Neural cell (in vitro differentiated cells): ENCODE results near the gene TOP1. TPM values are rescaled to one million over a fixed set of nuclear protein-coding genes. Genes with fewer than 3 reads are reported as not detected.

Experiments
- H2AFZ ChIP-seq: fragments of 200-600, 300-800 bp; sonication (generic), shearing (Covaris generic); 2 replicates; pipeline ENCODE4 v1.6.0; 2014; ENCODE audit warnings: low read depth, mild to moderate bottlenecking, antibody characterized with exemption, low read length, moderate library complexity
- H3F3A ChIP-seq: fragments of 200-600 bp; shearing (Covaris generic); 2 replicates; pipeline ENCODE4 v1.6.1; 2016; ENCODE audit warnings: mild to moderate bottlenecking, moderate library complexity, mixed read lengths, antibody characterized with exemption, low read length; ENCODE audit not compliant: insufficient read depth, poor library complexity, severe bottlenecking
- H3K27ac ChIP-seq: fragments of 200-600, 300-800 bp; sonication (generic), shearing (Covaris generic); 2 replicates; pipeline ENCODE4 v1.5.1; 2014; ENCODE audit warnings: mild to moderate bottlenecking, low read length, moderate library complexity
- H3K27me3 ChIP-seq: fragments of 300-800, 200-600 bp; sonication (generic), shearing (Covaris generic); 2 replicates; pipeline ENCODE4 v1.6.0; 2014; ENCODE audit warnings: mild to moderate bottlenecking, low read depth, low read length, moderate library complexity; ENCODE audit not compliant: insufficient read depth
- H3K36me3 ChIP-seq: fragments of 300-800, 200-600 bp; sonication (generic), shearing (Covaris generic); 2 replicates; pipeline ENCODE4 v1.5.1; 2014; ENCODE audit warnings: mild to moderate bottlenecking, antibody characterized with exemption, low read length, moderate library complexity; ENCODE audit not compliant: insufficient read depth
- H3K4me2 ChIP-seq: fragments of 300-800, 200-600 bp; sonication (generic), shearing (Covaris generic); 2 replicates; pipeline ENCODE4 v1.6.0; 2014; ENCODE audit warnings: mild to moderate bottlenecking, low read length
- H3K4me3 ChIP-seq: fragments of 300-800, 200-600 bp; sonication (generic), shearing (Covaris generic); 2 replicates; pipeline ENCODE4 v1.5.1; 2014; ENCODE audit warnings: mild to moderate bottlenecking, low read length, moderate library complexity
- H3K79me2 ChIP-seq: fragments of 200-600 bp; shearing (Covaris generic); replicated peaks from 2 replicates; pipeline ENCODE4 v1.6.0; 2014; ENCODE audit warnings: mild to moderate bottlenecking, low read length, moderate library complexity; ENCODE audit not compliant: insufficient read depth
- H3K9ac ChIP-seq: fragments of 300-800, 200-600 bp; sonication (generic), shearing (Covaris generic); 2 replicates; pipeline ENCODE4 v1.6.1; 2016; ENCODE audit warnings: mild to moderate bottlenecking, low read length, mixed read lengths
- H3K9me2 ChIP-seq: fragments of 200-600 bp; shearing (Covaris generic); 2 replicates; pipeline ENCODE4 v1.6.1; 2016; ENCODE audit warnings: mild to moderate bottlenecking, low read length, mixed read lengths; ENCODE audit not compliant: insufficient read depth
- H3K9me3 ChIP-seq: fragments of 200-600, 300-800 bp; sonication (generic), shearing (Covaris generic); 2 replicates; pipeline ENCODE4 v1.6.1; 2016; ENCODE audit warnings: mild to moderate bottlenecking, mixed run types, low read length, moderate library complexity, mixed read lengths
- H4K20me1 ChIP-seq: fragments of 200-600 bp; shearing (Covaris generic); 2 replicates; pipeline ENCODE4 v1.6.1; 2016; ENCODE audit warnings: mild to moderate bottlenecking, mixed run types; ENCODE audit not compliant: insufficient read depth
- CTCF ChIP-seq: fragments of 450-650 bp; IDR thresholded peaks from 2 replicates; pipeline ENCODE4 v1.5.1; 2014; ENCODE audit warnings: antibody characterized with exemption, mild to moderate bottlenecking, moderate library complexity; ENCODE audit not compliant: poor library complexity, severe bottlenecking
- EP300 ChIP-seq: fragments of 450-650 bp; conservative IDR thresholded peaks from 2 replicates; pipeline ENCODE4 v1.6.1; 2014; ENCODE audit warnings: antibody characterized with exemption, mild to moderate bottlenecking, moderate library complexity; ENCODE audit not compliant: poor library complexity, severe bottlenecking
- EZH2 ChIP-seq: fragments of 200-600, 300-800 bp; shearing (Covaris generic), sonication (generic); IDR thresholded peaks from 2 replicates; pipeline ENCODE4 v1.6.1; 2014; ENCODE audit warnings: antibody characterized with exemption, low read length, borderline replicate concordance, mild to moderate bottlenecking; ENCODE audit not compliant: insufficient read depth, poor library complexity, severe bottlenecking
- MXI1 ChIP-seq: fragments of 450-650 bp; conservative IDR thresholded peaks from 2 replicates; pipeline ENCODE4 v1.6.1; 2014; ENCODE audit warnings: antibody characterized with exemption, mild to moderate bottlenecking; ENCODE audit not compliant: poor library complexity, severe bottlenecking
- POLR2AphosphoS5 ChIP-seq: IDR thresholded peaks from 2 replicates; pipeline ENCODE4 v1.6.1; 2012
- RAD21 ChIP-seq: fragments of 450-650 bp; conservative IDR thresholded peaks from 2 replicates; pipeline ENCODE4 v1.6.1; 2014; ENCODE audit warnings: antibody characterized with exemption, mild to moderate bottlenecking, moderate library complexity
- REST ChIP-seq: IDR thresholded peaks from 2 replicates; pipeline ENCODE4 v1.6.1; 2012; ENCODE audit warnings: borderline replicate concordance
- SMC3 ChIP-seq: fragments of 450-650 bp; conservative IDR thresholded peaks from 2 replicates; pipeline ENCODE4 v1.6.1; 2014; ENCODE audit warnings: antibody characterized with exemption, mild to moderate bottlenecking, moderate library complexity; ENCODE audit not compliant: poor library complexity
- TAF1 ChIP-seq: IDR thresholded peaks from 2 replicates; pipeline ENCODE4 v1.6.1; 2012; ENCODE audit warnings: low read depth
- polyA plus RNA-seq: library from polyadenylated mRNA; depleted of rRNA; stranded (reverse); fragments of >200 nt; gene quantifications from 2 replicates; pipeline ENCODE4 v1.2.3, GENCODE V29; 2014

Gene TOP1
- polyA plus RNA-seq, 1 donor from 2014 or later, result 33.2 TPM

- Histone ChIP-seq H3F3A (no peaks in the 10 kb centered on the region), H3K27me3 (no peaks in the 10 kb centered on the region), H3K9me2 (no peaks in the 10 kb centered on the region), H3K36me3 (no peaks in the 10 kb centered on the region), H3K27ac (no peak overlapping the region), H3K9me3 (no peaks in the 10 kb centered on the region), H4K20me1 (peaks cover 54% of the 10 kb centered on the region), H2AFZ (no peak overlapping the region), H3K4me2 (no peak overlapping the region), H3K4me3 (no peak overlapping the region), H3K79me2 (peaks cover 97% of the 10 kb centered on the region), H3K9ac (no peak overlapping the region)
- TF ChIP-seq SMC3, result no peak
- no peak for TF ChIP-seq MXI1
- no peak for TF ChIP-seq REST
- no peak for TF ChIP-seq RAD21
- no peak for TF ChIP-seq POLR2AphosphoS5
- TF ChIP-seq EP300, result no peak
- no peak for TF ChIP-seq EZH2
- no peak for TF ChIP-seq TAF1
- TF ChIP-seq CTCF, result no peak
Observed at GRCh38 chr20:41145317-41145716, 116.7 kb downstream of the TOP1 start.

GRCh38 chr20:41145821-41146620, 117.4 kb downstream of the TOP1 start:
- no peaks in the 10 kb centered on the region for H3K27me3 ChIP-seq
- no peak overlapping the region for H3K27ac ChIP-seq
- no peak overlapping the region for H3K4me3 ChIP-seq

More at GRCh38 chr20:41145821-41146620, 117.4 kb downstream of the TOP1 start:
- Histone ChIP-seq H3K4me2 (no peak overlapping the region), H3K9me2 (no peaks in the 10 kb centered on the region), H3K79me2 (peaks cover 97% of the 10 kb centered on the region), H3K9me3 (no peaks in the 10 kb centered on the region), H4K20me1 (peaks cover 51% of the 10 kb centered on the region), H3F3A (no peaks in the 10 kb centered on the region), H2AFZ (no peak overlapping the region), H3K9ac (no peak overlapping the region), H3K36me3 (no peaks in the 10 kb centered on the region)
- no peak for TF ChIP-seq CTCF
- TF ChIP-seq EP300, result no peak
- no peak for TF ChIP-seq MXI1
- TF ChIP-seq EZH2, result no peak
- no peak for TF ChIP-seq RAD21
- TF ChIP-seq REST, result no peak
- TF ChIP-seq SMC3, result no peak
- TF ChIP-seq POLR2AphosphoS5, result no peak
- no peak for TF ChIP-seq TAF1
